ENCODE results near the gene CATSPERD.

The CATSPERD gene

DNA sequence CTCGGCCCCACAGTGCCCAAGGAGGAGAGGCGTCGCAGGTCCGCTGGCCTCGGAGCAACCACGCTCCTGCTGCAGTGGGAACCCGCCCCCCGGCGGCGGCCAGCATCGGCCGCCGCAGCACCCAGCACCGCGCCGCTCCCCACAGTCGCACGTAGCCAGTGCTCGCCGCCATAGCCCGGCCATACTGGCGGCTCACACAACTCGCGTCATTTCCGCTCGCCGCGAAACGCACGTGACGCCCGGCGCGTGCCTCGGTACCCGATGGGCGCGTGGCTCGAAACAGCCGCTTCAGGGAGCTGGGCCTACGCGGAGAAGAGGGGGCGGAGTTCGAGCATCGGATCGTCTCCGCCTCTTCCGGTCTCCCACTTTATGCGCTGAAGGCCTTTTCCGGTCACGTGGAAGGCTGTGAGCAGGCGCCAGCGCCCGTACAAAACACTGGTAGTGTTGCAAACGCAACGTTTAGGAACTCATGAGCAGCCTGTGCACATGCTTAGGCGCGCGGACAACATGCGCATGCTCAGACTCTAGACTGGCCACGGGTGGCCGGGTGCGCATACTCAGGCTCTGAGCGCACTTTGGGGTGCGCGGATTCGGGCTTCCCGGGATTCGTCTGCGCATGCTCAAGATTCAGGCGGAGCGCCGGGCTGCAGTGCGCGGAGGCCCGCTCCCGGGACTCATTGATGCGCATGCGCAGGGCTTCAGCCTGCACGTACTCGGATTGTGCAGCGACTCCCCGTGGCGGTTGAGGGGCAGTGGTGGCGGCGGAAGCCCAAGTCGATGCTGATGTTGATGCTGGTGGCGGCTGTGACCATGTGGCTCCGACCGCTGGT is at the start of gene CATSPERD, which contains the start of gene LONP1:
CATSPERD (plus strand) TSS at position 677 of the 830 bp plus-strand sequence; CDS start at position 778, 101 bp downstream.
LONP1 (minus strand) TSS at position 186 of the 830 bp plus-strand sequence; CDS start at position 172, 14 bp downstream.
- no peaks in the 10 kb centered on the region for H3K9me3 Mint-ChIP-seq
- peaks cover 13% of the 10 kb centered on the region for H3K4me1 Mint-ChIP-seq
- ATAC-seq (replicated peaks; ENCODE audit: extremely low read depth, poor library complexity, severe bottlenecking) (peak; percentile 91), DNase-seq (ENCODE audit: low spot score in 2 of 2) (peak; percentile 97)
- H3K4me3 Mint-ChIP-seq: peak within 1 kb of the TSS; percentile 87
- peaks cover 20% of the 10 kb centered on the region for H3K36me3 Mint-ChIP-seq (ENCODE audit: insufficient read depth)
- no peaks in the 10 kb centered on the region for H3K27me3 Mint-ChIP-seq
- peak within 1 kb of the TSS; percentile 94 for H3K27ac Mint-ChIP-seq (ENCODE audit: low read depth)

- H3K27me3 Mint-ChIP-seq: no peaks in the 10 kb centered on the region
- H3K27ac Mint-ChIP-seq (ENCODE audit: low read depth): no peak overlapping the region
- H3K9me3 Mint-ChIP-seq: no peaks in the 10 kb centered on the region
- ATAC-seq (replicated peaks; ENCODE audit: extremely low read depth, poor library complexity, severe bottlenecking): no peak
- H3K4me1 Mint-ChIP-seq: no peaks in the 10 kb centered on the region
- DNase-seq (ENCODE audit: low spot score in 2 of 2): no peak
- H3K4me3 Mint-ChIP-seq: no peak overlapping the region
- peaks cover 36% of the 10 kb centered on the region for H3K36me3 Mint-ChIP-seq (ENCODE audit: insufficient read depth)
Measured at GRCh38 chr19:5671600-5671999, 48.8 kb upstream of the CATSPERD start.

DNA sequence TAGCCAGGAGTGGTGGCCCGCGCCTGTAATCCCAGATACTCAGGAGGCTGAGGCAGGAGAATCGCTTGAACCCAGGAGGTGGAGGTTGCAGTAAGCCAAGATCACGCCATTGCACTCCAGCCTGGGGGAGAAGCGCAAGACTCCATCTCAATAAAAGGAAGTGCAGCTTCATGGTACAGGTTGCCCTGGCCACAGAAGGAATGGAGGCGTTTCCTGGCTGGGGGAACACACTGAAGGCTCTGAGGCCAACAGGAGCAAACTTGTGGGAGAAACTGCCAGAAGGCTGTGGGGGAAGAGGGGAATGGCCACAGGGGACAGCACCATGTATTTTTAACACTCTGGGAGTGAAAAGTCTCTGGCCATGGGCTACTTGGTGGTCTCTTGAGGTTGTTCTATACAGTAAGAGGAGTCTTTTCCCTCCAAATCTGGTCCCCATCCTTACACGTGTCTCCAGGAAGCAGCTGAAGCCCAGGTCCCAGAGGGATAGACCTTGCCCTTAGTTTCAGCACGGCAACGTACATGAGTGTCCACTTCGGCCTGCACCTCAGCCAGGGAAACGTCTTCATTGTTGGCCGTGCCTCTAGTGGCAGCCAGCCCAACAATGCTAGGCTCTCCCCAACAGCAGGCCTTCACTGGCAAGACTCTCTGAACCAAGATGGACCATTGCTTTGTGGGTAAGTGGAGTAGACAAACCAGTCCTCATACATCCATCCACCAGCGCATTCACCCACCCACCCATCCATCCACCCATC is 47.6 kb upstream of the CATSPERD start:
- H3K36me3 Mint-ChIP-seq (ENCODE audit: insufficient read depth): peaks cover 23% of the 10 kb centered on the region
- H3K27ac Mint-ChIP-seq (ENCODE audit: low read depth): no peak overlapping the region
- DNase-seq (ENCODE audit: low spot score in 2 of 2) (no peak), ATAC-seq (replicated peaks; ENCODE audit: extremely low read depth, poor library complexity, severe bottlenecking) (no peak)
- H3K4me3 Mint-ChIP-seq: no peak overlapping the region
- no peaks in the 10 kb centered on the region for H3K9me3 Mint-ChIP-seq
- H3K27me3 Mint-ChIP-seq: no peaks in the 10 kb centered on the region
- H3K4me1 Mint-ChIP-seq: no peaks in the 10 kb centered on the region

DNA sequence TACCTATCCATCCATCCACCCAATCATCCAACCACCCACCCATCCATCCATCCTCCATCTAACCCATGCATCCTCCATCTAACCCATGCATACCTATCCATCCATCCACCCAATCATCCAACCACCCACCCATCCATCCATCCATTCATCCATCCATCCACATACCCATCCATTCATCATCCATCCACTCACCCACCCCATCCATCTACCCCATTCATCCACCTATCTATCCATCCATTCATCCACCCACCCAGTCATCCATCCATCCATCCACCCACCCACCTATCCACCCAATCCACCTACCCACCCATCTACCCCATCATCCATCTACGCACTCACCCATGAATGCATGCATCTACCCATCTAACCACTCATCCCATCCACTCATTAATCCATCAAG is 46.7 kb upstream of the CATSPERD start:
- H3K27ac Mint-ChIP-seq (ENCODE audit: low read depth): peak overlapping the region; percentile 19
- H3K36me3 Mint-ChIP-seq (ENCODE audit: insufficient read depth): peaks cover 21% of the 10 kb centered on the region
- DNase-seq (ENCODE audit: low spot score in 2 of 2) (no peak), ATAC-seq (replicated peaks; ENCODE audit: extremely low read depth, poor library complexity, severe bottlenecking) (no peak)
- no peaks in the 10 kb centered on the region for H3K9me3 Mint-ChIP-seq
- no peak overlapping the region for H3K4me3 Mint-ChIP-seq
- no peaks in the 10 kb centered on the region for H3K4me1 Mint-ChIP-seq
- no peaks in the 10 kb centered on the region for H3K27me3 Mint-ChIP-seq

GRCh38 chr19:5674714-5675113 is 45.7 kb upstream of the CATSPERD start:
- Mint-ChIP-seq H3K4me3 (no peak overlapping the region), H3K36me3 (ENCODE audit: insufficient read depth) (peaks cover 17% of the 10 kb centered on the region), H3K4me1 (peaks cover 8% of the 10 kb centered on the region), H3K27ac (ENCODE audit: low read depth) (no peak overlapping the region), H3K27me3 (no peaks in the 10 kb centered on the region), H3K9me3 (no peaks in the 10 kb centered on the region)
- no peak for DNase-seq (ENCODE audit: low spot score in 2 of 2)
- ATAC-seq (replicated peaks; ENCODE audit: extremely low read depth, poor library complexity, severe bottlenecking): no peak

GRCh38 chr19:5676105-5676771 is 44.2 kb upstream of the CATSPERD start:
- Mint-ChIP-seq H3K4me3 (no peak overlapping the region), H3K27ac (ENCODE audit: low read depth) (peak overlapping the region; percentile 78), H3K36me3 (ENCODE audit: insufficient read depth) (peaks cover 16% of the 10 kb centered on the region), H3K4me1 (peaks cover 20% of the 10 kb centered on the region), H3K9me3 (no peaks in the 10 kb centered on the region), H3K27me3 (no peaks in the 10 kb centered on the region)
- DNase-seq (ENCODE audit: low spot score in 2 of 2) (no peak), ATAC-seq (replicated peaks; ENCODE audit: extremely low read depth, poor library complexity, severe bottlenecking) (no peak)

- no peaks in the 10 kb centered on the region for H3K9me3 Mint-ChIP-seq
- no peaks in the 10 kb centered on the region for H3K27me3 Mint-ChIP-seq
- H3K36me3 Mint-ChIP-seq (ENCODE audit: insufficient read depth): peaks cover 18% of the 10 kb centered on the region
- peak overlapping the region; percentile 78 for H3K27ac Mint-ChIP-seq (ENCODE audit: low read depth)
- H3K4me3 Mint-ChIP-seq: no peak overlapping the region
- ATAC-seq (replicated peaks; ENCODE audit: extremely low read depth, poor library complexity, severe bottlenecking) (no peak), DNase-seq (ENCODE audit: low spot score in 2 of 2) (no peak)
- H3K4me1 Mint-ChIP-seq: peaks cover 25% of the 10 kb centered on the region
Measured at GRCh38 chr19:5676772-5677105, 43.7 kb upstream of the CATSPERD start.

GRCh38 chr19:5677136-5677535 is 43.3 kb upstream of the CATSPERD start:
- no peaks in the 10 kb centered on the region for H3K27me3 Mint-ChIP-seq
- no peak overlapping the region for H3K27ac Mint-ChIP-seq (ENCODE audit: low read depth)
- DNase-seq (ENCODE audit: low spot score in 2 of 2): no peak
- no peaks in the 10 kb centered on the region for H3K9me3 Mint-ChIP-seq
- H3K4me3 Mint-ChIP-seq: no peak overlapping the region
- H3K36me3 Mint-ChIP-seq (ENCODE audit: insufficient read depth): peaks cover 18% of the 10 kb centered on the region
- peaks cover 29% of the 10 kb centered on the region for H3K4me1 Mint-ChIP-seq
- no peak for ATAC-seq (replicated peaks; ENCODE audit: extremely low read depth, poor library complexity, severe bottlenecking)

- DNase-seq (ENCODE audit: low spot score in 2 of 2) (no peak), ATAC-seq (replicated peaks; ENCODE audit: extremely low read depth, poor library complexity, severe bottlenecking) (no peak)
- no peak overlapping the region for H3K27ac Mint-ChIP-seq (ENCODE audit: low read depth)
- H3K4me3 Mint-ChIP-seq: no peak overlapping the region
- peaks cover 18% of the 10 kb centered on the region for H3K36me3 Mint-ChIP-seq (ENCODE audit: insufficient read depth)
- H3K27me3 Mint-ChIP-seq: no peaks in the 10 kb centered on the region
- no peaks in the 10 kb centered on the region for H3K9me3 Mint-ChIP-seq
- H3K4me1 Mint-ChIP-seq: peaks cover 29% of the 10 kb centered on the region
Measured at GRCh38 chr19:5677580-5677979, 42.9 kb upstream of the CATSPERD start.

DNA sequence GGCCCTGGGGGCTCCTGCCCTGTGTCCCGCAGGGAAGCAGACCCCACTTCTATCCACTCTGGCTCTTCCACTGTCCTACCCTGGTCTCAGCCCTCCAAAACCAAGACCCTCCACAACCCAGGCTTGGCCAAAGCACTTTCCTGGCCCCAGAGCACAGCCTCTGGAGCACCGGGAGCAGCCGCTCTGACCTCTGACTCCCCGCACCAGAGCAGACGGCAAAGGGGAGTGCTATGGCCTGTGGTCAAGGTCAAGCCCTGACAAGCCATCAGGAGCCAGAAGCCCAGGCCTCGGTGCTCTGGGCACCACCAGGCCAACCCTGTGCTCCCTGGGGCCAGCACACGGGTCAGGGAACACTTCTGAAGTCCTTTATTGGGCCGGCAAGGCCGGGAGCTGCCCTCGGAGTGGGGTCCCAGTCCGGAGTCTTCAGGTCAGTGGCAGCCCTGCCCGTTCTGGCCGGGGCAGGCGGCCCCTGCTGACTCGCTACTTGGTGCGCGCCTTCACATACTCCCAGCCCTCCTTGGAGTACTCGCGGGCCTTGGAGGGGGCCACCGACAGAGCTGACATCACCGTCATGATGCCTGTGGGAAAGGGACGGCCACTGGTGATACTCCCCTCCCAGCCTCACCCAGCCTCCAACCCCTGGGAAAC is 42.2 kb upstream of the CATSPERD start:
- H3K27ac Mint-ChIP-seq (ENCODE audit: low read depth): no peak overlapping the region
- no peak for DNase-seq (ENCODE audit: low spot score in 2 of 2)
- no peaks in the 10 kb centered on the region for H3K9me3 Mint-ChIP-seq
- H3K4me3 Mint-ChIP-seq: no peak overlapping the region
- peaks cover 29% of the 10 kb centered on the region for H3K4me1 Mint-ChIP-seq
- no peaks in the 10 kb centered on the region for H3K27me3 Mint-ChIP-seq
- no peak for ATAC-seq (replicated peaks; ENCODE audit: extremely low read depth, poor library complexity, severe bottlenecking)
- peaks cover 17% of the 10 kb centered on the region for H3K36me3 Mint-ChIP-seq (ENCODE audit: insufficient read depth)

GRCh38 chr19:5679289-5680083 is 41.0 kb upstream of the CATSPERD start:
- H3K36me3 Mint-ChIP-seq (ENCODE audit: insufficient read depth): peaks cover 20% of the 10 kb centered on the region
- H3K9me3 Mint-ChIP-seq: no peaks in the 10 kb centered on the region
- ATAC-seq (replicated peaks; ENCODE audit: extremely low read depth, poor library complexity, severe bottlenecking) (no peak), DNase-seq (ENCODE audit: low spot score in 2 of 2) (no peak)
- H3K4me3 Mint-ChIP-seq: peak overlapping the region; percentile 80
- peak overlapping the region; percentile 96 for H3K27ac Mint-ChIP-seq (ENCODE audit: low read depth)
- peaks cover 29% of the 10 kb centered on the region for H3K4me1 Mint-ChIP-seq
- no peaks in the 10 kb centered on the region for H3K27me3 Mint-ChIP-seq

GRCh38 chr19:5680084-5680436 is 40.4 kb upstream of the CATSPERD start:
- Mint-ChIP-seq H3K9me3 (no peaks in the 10 kb centered on the region), H3K27ac (ENCODE audit: low read depth) (peak overlapping the region; percentile 96), H3K4me1 (peaks cover 29% of the 10 kb centered on the region), H3K27me3 (no peaks in the 10 kb centered on the region), H3K36me3 (ENCODE audit: insufficient read depth) (peaks cover 20% of the 10 kb centered on the region), H3K4me3 (peak overlapping the region; percentile 80)
- ATAC-seq (replicated peaks; ENCODE audit: extremely low read depth, poor library complexity, severe bottlenecking) (no peak), DNase-seq (ENCODE audit: low spot score in 2 of 2) (no peak)

All from central memory CD8-positive, alpha-beta T cell (primary cell).